ENCODE data around the gene TMEM106B. TPM values are rescaled to one million over a fixed set of nuclear protein-coding genes. Genes with fewer than 3 reads are reported as not detected.
"Not testable (repeated sequence)": the region's sequence is repeated elsewhere in the genome, so short reads cannot be mapped to it uniquely, and the experiment has no call there.

TMEM106B gene
- total RNA-seq, 1 donor from 2014 or later = 84.7 TPM

DNA sequence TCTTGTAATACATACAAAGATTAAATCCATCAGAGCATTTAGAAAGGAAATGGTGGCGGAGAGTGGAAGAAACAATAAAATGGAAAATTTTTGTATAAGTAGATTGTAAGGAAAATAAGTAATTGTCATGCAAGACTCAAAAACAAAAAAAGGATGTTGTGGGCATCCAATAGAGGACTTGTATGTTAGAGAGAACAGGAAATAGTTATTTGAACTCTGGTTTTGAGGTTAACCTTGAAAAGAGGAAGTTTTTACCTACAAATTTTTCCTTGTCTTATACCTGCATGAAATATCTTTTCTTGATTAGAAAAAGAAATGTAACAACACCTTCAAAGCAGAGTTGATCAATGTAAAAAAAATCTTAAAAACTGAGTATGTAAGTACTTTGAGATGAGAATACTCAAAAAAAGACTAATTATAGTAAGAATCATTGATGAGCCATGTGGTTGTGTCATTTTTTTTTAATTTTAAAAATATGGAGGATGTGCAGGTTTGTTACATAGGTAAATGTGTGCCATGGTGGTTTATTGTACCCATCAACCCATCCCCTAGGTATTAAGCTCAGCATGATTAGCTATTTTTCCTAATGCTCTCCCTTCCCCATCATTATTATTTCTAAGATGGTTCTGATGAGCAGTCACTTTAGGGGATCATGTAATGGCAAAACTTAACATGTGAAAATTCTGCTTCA is 11.9 kb downstream of the TMEM106B start:
- H3K4me1 Mint-ChIP-seq = peaks cover 5% of the 10 kb centered on the region
- no peak for DNase-seq (ENCODE audit: low spot score in 2 of 2, unreplicated experiment in 2 of 2)
- H3K36me3 Mint-ChIP-seq = peaks cover 68% of the 10 kb centered on the region
- no peaks in the 10 kb centered on the region for H3K27me3 Mint-ChIP-seq (ENCODE audit: low read depth)
- peaks cover 21% of the 10 kb centered on the region for H3K9me3 Mint-ChIP-seq
- no peak overlapping the region for H3K4me3 Mint-ChIP-seq
- no peak overlapping the region for H3K27ac Mint-ChIP-seq
- TF ChIP-seq CTCF (IDR thresholded peaks at IDR 0.05; ENCODE audit: unreplicated experiment) = no peak

- DNase-seq (ENCODE audit: low spot score in 2 of 2, unreplicated experiment in 2 of 2); H3K27ac Mint-ChIP-seq; H3K27me3 Mint-ChIP-seq (ENCODE audit: low read depth); H3K4me1 Mint-ChIP-seq; H3K4me3 Mint-ChIP-seq: not testable (repeated sequence)
- Mint-ChIP-seq H3K9me3 (peaks cover 21% of the 10 kb centered on the region), H3K36me3 (peaks cover 65% of the 10 kb centered on the region)
Measured at GRCh38 chr7:12225017-12225416, 13.9 kb downstream of the TMEM106B start.

- Mint-ChIP-seq H3K36me3 (peaks cover 60% of the 10 kb centered on the region), H3K27ac (no peak overlapping the region), H3K27me3 (ENCODE audit: low read depth) (no peaks in the 10 kb centered on the region), H3K9me3 (peaks cover 21% of the 10 kb centered on the region), H3K4me1 (peaks cover 4% of the 10 kb centered on the region), H3K4me3 (no peak overlapping the region)
- no peak for DNase-seq (ENCODE audit: low spot score in 2 of 2, unreplicated experiment in 2 of 2)
- no peak for TF ChIP-seq CTCF (IDR thresholded peaks at IDR 0.05; ENCODE audit: unreplicated experiment)
Measured at GRCh38 chr7:12226756-12227155, 15.7 kb downstream of the TMEM106B start.

- no peak for TF ChIP-seq CTCF (IDR thresholded peaks at IDR 0.05; ENCODE audit: unreplicated experiment)
- Mint-ChIP-seq H3K27me3 (ENCODE audit: low read depth) (no peaks in the 10 kb centered on the region), H3K4me1 (peaks cover 4% of the 10 kb centered on the region), H3K27ac (no peak overlapping the region), H3K4me3 (no peak overlapping the region), H3K9me3 (peaks cover 21% of the 10 kb centered on the region), H3K36me3 (peaks cover 56% of the 10 kb centered on the region)
- DNase-seq (ENCODE audit: low spot score in 2 of 2, unreplicated experiment in 2 of 2) = no peak
Measured at GRCh38 chr7:12228024-12228423, 16.9 kb downstream of the TMEM106B start.

DNA sequence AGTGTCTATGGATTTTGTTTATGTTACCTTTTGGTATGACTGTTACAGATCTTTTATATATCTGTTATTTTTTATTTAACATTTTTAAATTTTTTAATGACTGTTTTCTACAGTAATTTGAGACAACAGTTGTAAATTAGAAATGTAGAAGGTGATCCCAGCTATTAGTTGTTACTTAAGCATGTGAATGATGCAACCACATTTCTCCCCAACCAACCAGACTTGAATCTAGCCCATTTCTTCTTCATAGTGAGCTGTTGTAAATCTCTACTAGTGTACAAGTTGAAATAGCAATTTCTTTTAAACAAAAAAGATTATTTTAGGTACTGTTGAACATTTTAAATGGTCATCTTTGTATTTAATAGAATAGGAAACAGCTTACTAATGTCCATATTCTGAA is 18.0 kb downstream of the TMEM106B start:
- H3K4me3 Mint-ChIP-seq = no peak overlapping the region
- TF ChIP-seq CTCF (IDR thresholded peaks at IDR 0.05; ENCODE audit: unreplicated experiment) = no peak
- H3K27me3 Mint-ChIP-seq (ENCODE audit: low read depth) = no peaks in the 10 kb centered on the region
- peaks cover 4% of the 10 kb centered on the region for H3K4me1 Mint-ChIP-seq
- no peak overlapping the region for H3K27ac Mint-ChIP-seq
- H3K36me3 Mint-ChIP-seq = peaks cover 56% of the 10 kb centered on the region
- H3K9me3 Mint-ChIP-seq = peaks cover 21% of the 10 kb centered on the region
- no peak for DNase-seq (ENCODE audit: low spot score in 2 of 2, unreplicated experiment in 2 of 2)

DNA sequence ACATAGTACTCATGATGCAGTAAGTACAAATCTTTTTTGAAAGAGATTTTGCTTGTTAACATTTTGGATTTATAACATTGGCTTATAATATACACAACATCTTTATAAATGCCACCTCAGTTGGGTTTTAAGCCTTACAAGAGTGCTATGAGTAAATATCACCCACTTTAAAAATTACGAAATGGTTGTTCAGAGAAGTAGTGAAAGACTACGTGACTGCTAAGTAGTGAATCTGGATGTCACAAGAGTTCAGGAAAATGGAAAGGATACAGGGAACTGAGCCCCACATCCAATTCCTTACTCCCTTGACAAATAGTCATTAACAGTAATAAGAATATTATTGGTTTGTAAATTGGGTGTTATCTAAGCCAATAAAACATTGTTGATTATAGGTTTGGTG is 20.0 kb downstream of the TMEM106B start:
- Mint-ChIP-seq H3K4me1 (peaks cover 4% of the 10 kb centered on the region), H3K27ac (no peak overlapping the region), H3K9me3 (peaks cover 5% of the 10 kb centered on the region), H3K4me3 (no peak overlapping the region), H3K27me3 (ENCODE audit: low read depth) (no peaks in the 10 kb centered on the region), H3K36me3 (peaks cover 41% of the 10 kb centered on the region)
- no peak for TF ChIP-seq CTCF (IDR thresholded peaks at IDR 0.05; ENCODE audit: unreplicated experiment)
- DNase-seq (ENCODE audit: low spot score in 2 of 2, unreplicated experiment in 2 of 2) = no peak

Measured in mesothelial cell of epicardium (in vitro differentiated cells).